Measurements from ENCODE around the gene FGF18. TPM values are rescaled to one million over a fixed set of nuclear protein-coding genes. Genes with fewer than 3 reads are reported as not detected.

The FGF18 gene
- total and polyA plus RNA-seq, 2 experiments from 2014 or later: 0.56 to 0.86 TPM

DNA sequence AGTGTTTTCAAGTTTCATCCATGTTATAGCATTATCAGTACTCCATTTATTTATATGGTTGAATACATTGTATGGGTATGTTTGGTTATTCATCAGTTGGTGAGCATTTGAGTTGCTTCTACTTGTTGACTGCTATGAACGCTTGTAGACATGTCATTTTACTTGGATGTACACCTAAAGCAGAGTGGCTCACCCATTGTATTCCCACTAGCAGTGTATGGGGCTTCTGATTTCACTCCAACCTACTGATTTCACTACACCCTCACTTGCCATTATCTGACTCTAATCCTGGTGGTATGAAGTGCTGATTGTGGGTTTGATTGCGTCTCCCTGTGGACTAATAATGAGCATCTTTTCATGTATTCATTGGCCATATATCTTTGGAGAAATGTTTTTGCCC is 22.3 kb upstream of the FGF18 start (continued):
- TF ChIP-seq EZH2 (IDR thresholded peaks at IDR 0.05; ENCODE audit: low read depth, unreplicated experiment): no peak
- TF ChIP-seq, protein P1, sequence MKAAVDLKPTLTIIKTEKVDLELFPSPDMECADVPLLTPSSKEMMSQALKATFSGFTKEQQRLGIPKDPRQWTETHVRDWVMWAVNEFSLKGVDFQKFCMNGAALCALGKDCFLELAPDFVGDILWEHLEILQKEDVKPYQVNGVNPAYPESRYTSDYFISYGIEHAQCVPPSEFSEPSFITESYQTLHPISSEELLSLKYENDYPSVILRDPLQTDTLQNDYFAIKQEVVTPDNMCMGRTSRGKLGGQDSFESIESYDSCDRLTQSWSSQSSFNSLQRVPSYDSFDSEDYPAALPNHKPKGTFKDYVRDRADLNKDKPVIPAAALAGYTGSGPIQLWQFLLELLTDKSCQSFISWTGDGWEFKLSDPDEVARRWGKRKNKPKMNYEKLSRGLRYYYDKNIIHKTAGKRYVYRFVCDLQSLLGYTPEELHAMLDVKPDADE (IDR thresholded peaks at IDR 0.05): no peak

DNA sequence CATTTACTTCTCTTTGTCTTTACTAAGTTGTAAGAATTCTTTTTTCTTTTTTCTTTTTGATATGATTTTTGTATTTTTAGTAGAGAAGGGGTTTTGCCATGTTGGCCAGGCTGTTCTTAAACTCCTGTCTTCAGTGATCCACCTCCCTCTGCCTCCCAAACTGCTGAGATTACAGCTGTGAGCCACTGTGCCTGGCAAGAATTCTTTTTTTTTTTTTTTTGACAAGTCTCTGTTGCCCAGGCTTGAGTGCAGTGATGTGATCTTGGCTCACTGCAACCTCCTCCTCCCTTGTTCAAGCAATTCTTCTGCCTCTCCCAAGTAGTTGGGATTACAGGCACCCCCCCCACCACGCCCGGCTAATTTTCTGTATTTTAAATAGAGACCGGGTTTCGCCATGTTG is 21.8 kb upstream of the FGF18 start:
- Histone ChIP-seq H3K79me2 (replicated peaks; ENCODE audit: insufficient read depth) (peaks cover 95% of the 10 kb centered on the region), H3K4me1 (ENCODE audit: insufficient read depth) (peaks cover 57% of the 10 kb centered on the region), H3K9me2 (ENCODE audit: insufficient read depth) (no peaks in the 10 kb centered on the region), H3K27me3 (ENCODE audit: insufficient read depth) (no peaks in the 10 kb centered on the region), H2AFZ (no peak overlapping the region), H3K36me3 (ENCODE audit: insufficient read depth) (peaks cover 95% of the 10 kb centered on the region), H3K27ac (ENCODE audit: low read depth) (no peak overlapping the region), H3K4me2 (peak overlapping the region; percentile 36), H4K20me1 (replicated peaks; ENCODE audit: insufficient read depth) (peaks cover 94% of the 10 kb centered on the region), H3F3A (replicated peaks; ENCODE audit: low read depth) (peaks cover 69% of the 10 kb centered on the region), H3K4me3 (peak overlapping the region; percentile 30; the same call in 1 of the 2 replicates)
- no peak for DNase-seq (ENCODE audit: low spot score)
- ATAC-seq: no peak
- H3K4me3 Mint-ChIP-seq: peak overlapping the region; percentile 32; the same call in 2 of the 3 replicates
- no peak overlapping the region; the same call in 1 of the 2 replicates for H3K27ac Mint-ChIP-seq
- H3K4me1 Mint-ChIP-seq: peaks cover 56% of the 10 kb centered on the region
- H3K9me3 Mint-ChIP-seq: peaks cover 3% of the 10 kb centered on the region; the same call in 1 of the 3 replicates
- TF ChIP-seq, protein P1 (IDR thresholded peaks at IDR 0.05): no peak
- TF ChIP-seq, protein P2, sequence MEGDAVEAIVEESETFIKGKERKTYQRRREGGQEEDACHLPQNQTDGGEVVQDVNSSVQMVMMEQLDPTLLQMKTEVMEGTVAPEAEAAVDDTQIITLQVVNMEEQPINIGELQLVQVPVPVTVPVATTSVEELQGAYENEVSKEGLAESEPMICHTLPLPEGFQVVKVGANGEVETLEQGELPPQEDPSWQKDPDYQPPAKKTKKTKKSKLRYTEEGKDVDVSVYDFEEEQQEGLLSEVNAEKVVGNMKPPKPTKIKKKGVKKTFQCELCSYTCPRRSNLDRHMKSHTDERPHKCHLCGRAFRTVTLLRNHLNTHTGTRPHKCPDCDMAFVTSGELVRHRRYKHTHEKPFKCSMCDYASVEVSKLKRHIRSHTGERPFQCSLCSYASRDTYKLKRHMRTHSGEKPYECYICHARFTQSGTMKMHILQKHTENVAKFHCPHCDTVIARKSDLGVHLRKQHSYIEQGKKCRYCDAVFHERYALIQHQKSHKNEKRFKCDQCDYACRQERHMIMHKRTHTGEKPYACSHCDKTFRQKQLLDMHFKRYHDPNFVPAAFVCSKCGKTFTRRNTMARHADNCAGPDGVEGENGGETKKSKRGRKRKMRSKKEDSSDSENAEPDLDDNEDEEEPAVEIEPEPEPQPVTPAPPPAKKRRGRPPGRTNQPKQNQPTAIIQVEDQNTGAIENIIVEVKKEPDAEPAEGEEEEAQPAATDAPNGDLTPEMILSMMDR (conservative IDR thresholded peaks at IDR 0.05; ENCODE audit: low read depth in 2 of 2): no peak
- TF ChIP-seq EZH2phosphoT487 (IDR thresholded peaks at IDR 0.05; ENCODE audit: unreplicated experiment): no peak
- TF ChIP-seq, protein P3, sequence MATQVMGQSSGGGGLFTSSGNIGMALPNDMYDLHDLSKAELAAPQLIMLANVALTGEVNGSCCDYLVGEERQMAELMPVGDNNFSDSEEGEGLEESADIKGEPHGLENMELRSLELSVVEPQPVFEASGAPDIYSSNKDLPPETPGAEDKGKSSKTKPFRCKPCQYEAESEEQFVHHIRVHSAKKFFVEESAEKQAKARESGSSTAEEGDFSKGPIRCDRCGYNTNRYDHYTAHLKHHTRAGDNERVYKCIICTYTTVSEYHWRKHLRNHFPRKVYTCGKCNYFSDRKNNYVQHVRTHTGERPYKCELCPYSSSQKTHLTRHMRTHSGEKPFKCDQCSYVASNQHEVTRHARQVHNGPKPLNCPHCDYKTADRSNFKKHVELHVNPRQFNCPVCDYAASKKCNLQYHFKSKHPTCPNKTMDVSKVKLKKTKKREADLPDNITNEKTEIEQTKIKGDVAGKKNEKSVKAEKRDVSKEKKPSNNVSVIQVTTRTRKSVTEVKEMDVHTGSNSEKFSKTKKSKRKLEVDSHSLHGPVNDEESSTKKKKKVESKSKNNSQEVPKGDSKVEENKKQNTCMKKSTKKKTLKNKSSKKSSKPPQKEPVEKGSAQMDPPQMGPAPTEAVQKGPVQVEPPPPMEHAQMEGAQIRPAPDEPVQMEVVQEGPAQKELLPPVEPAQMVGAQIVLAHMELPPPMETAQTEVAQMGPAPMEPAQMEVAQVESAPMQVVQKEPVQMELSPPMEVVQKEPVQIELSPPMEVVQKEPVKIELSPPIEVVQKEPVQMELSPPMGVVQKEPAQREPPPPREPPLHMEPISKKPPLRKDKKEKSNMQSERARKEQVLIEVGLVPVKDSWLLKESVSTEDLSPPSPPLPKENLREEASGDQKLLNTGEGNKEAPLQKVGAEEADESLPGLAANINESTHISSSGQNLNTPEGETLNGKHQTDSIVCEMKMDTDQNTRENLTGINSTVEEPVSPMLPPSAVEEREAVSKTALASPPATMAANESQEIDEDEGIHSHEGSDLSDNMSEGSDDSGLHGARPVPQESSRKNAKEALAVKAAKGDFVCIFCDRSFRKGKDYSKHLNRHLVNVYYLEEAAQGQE (IDR thresholded peaks at IDR 0.05; ENCODE audit: unreplicated experiment): no peak
- no peak for TF ChIP-seq JUNB (IDR thresholded peaks at IDR 0.05; ENCODE audit: unreplicated experiment)
- TF ChIP-seq, protein P4, sequence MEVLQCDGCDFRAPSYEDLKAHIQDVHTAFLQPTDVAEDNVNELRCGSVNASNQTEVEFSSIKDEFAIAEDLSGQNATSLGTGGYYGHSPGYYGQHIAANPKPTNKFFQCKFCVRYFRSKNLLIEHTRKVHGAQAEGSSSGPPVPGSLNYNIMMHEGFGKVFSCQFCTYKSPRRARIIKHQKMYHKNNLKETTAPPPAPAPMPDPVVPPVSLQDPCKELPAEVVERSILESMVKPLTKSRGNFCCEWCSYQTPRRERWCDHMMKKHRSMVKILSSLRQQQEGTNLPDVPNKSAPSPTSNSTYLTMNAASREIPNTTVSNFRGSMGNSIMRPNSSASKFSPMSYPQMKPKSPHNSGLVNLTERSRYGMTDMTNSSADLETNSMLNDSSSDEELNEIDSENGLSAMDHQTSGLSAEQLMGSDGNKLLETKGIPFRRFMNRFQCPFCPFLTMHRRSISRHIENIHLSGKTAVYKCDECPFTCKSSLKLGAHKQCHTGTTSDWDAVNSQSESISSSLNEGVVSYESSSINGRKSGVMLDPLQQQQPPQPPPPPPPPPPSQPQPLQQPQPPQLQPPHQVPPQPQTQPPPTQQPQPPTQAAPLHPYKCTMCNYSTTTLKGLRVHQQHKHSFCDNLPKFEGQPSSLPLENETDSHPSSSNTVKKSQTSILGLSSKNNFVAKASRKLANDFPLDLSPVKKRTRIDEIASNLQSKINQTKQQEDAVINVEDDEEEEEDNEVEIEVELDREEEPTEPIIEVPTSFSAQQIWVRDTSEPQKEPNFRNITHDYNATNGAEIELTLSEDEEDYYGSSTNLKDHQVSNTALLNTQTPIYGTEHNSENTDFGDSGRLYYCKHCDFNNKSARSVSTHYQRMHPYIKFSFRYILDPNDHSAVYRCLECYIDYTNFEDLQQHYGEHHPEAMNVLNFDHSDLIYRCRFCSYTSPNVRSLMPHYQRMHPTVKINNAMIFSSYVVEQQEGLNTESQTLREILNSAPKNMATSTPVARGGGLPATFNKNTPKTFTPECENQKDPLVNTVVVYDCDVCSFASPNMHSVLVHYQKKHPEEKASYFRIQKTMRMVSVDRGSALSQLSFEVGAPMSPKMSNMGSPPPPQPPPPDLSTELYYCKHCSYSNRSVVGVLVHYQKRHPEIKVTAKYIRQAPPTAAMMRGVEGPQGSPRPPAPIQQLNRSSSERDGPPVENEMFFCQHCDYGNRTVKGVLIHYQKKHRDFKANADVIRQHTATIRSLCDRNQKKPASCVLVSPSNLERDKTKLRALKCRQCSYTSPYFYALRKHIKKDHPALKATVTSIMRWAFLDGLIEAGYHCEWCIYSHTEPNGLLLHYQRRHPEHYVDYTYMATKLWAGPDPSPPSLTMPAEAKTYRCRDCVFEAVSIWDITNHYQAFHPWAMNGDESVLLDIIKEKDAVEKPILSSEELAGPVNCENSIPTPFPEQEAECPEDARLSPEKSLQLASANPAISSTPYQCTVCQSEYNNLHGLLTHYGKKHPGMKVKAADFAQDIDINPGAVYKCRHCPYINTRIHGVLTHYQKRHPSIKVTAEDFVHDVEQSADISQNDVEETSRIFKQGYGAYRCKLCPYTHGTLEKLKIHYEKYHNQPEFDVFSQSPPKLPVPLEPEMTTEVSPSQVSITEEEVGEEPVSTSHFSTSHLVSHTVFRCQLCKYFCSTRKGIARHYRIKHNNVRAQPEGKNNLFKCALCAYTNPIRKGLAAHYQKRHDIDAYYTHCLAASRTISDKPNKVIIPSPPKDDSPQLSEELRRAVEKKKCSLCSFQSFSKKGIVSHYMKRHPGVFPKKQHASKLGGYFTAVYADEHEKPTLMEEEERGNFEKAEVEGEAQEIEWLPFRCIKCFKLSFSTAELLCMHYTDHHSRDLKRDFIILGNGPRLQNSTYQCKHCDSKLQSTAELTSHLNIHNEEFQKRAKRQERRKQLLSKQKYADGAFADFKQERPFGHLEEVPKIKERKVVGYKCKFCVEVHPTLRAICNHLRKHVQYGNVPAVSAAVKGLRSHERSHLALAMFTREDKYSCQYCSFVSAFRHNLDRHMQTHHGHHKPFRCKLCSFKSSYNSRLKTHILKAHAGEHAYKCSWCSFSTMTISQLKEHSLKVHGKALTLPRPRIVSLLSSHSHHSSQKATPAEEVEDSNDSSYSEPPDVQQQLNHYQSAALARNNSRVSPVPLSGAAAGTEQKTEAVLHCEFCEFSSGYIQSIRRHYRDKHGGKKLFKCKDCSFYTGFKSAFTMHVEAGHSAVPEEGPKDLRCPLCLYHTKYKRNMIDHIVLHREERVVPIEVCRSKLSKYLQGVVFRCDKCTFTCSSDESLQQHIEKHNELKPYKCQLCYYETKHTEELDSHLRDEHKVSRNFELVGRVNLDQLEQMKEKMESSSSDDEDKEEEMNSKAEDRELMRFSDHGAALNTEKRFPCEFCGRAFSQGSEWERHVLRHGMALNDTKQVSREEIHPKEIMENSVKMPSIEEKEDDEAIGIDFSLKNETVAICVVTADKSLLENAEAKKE (CRISPR knock-in tag; IDR thresholded peaks at IDR 0.05): no peak
- H3K36me3 Mint-ChIP-seq (ENCODE audit: low read depth): peaks cover 97% of the 10 kb centered on the region
- peaks cover 37% of the 10 kb centered on the region for H3K27me3 Mint-ChIP-seq (ENCODE audit: insufficient read depth, low read depth, poor library complexity)
